DOHH2 (cell line): ENCODE measurements around the gene ZNF385C.

Source experiments
- CTCF ChIP-seq: fragments of 200-600 bp; sonication (generic); IDR thresholded peaks from one replicate; pipeline ENCODE4 v1.5.1; 2014; ENCODE audit warnings: antibody characterized with exemption, mild to moderate bottlenecking, low read depth, low read length; ENCODE audit not compliant: poor library complexity, severe bottlenecking
- EZH2phosphoT487 ChIP-seq: fragments of 200-600 bp; sonication (generic); IDR thresholded peaks from 2 replicates; pipeline ENCODE4 v1.6.1; 2017; ENCODE audit warnings: borderline replicate concordance, mild to moderate bottlenecking, antibody characterized with exemption, low read length, moderate library complexity, mixed read lengths

GRCh38 chr17:42129109-42129837, 31.0 kb upstream of the ZNF385C start:
- TF ChIP-seq CTCF, result no peak
- TF ChIP-seq EZH2phosphoT487, result no peak
